T-helper 2 cell (primary cell): Measurements from ENCODE around the gene MCF2L.
A peak's percentile ranks its signal among the peaks of the same experiment; 100 is the strongest.

ENCODE experiments used
- DNase-seq, 5 experiments: peaks; one replicate each; pipeline versions ENCODE4 v3.0.0 to v3.0.0-alpha.2; 2012 to 2022

MCF2L gene

DNA sequence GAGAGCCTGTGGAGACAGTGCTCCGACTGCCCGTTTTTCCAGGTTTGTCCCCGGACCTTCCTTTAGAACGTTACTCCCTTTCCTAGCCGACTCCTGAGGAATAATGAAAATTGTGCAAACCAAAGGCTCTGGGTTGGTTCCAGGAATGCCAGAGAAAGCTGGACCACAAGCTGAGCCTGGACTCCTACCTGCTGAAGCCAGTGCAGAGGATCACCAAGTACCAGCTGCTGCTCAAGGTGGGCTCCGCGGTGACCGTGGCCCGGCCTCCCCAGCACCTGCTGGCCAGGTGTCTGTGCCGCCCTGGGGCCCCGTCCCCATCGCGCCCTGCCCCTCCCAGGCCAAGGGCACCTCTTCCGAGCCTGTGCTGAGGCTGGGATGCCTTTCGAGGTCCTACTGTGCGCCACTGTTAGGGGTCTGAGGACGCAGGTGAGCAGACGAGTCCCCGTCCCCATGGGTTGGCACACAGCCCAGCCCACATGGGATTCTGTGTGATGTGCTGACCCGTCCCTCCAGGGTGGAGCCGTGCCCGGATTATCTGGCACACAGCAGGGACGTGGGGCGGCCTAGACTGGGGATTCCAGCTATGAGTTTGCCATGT is 116.0 kb downstream of the MCF2L start:
- no peak for DNase-seq

DNA sequence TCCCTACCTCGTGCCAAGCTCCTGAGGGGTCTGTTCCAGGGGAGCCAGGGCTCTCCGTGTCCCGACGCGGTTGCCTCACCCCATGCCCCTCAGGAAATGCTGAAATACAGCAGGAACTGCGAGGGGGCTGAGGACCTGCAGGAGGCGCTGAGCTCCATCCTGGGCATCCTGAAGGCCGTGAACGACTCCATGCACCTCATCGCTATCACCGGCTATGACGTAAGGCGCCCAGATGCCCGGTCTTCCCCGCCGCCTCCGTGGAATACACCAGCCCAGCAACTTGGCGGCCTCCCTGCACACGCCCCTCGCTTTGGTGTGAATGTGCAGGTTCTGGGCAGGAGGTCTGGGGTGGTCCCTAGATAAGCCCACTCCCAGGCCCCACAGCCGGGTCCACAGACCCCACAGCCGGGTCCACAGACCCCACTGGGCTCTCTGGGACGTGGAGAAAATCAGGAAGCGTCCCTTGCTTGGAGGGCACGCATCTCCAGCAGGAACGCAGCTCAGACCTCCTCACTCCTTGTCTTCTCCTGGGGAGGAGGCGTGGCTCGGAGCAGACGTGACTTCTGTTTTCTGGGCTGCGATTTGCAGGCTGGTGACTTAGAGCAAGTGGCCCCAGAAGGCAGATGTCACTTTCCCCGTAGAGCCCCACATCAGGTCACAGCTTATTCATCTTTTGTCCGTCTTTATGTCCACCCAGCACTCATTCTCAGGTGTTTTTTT is 117.2 kb downstream of the MCF2L start:
- DNase-seq = no peak

DNA sequence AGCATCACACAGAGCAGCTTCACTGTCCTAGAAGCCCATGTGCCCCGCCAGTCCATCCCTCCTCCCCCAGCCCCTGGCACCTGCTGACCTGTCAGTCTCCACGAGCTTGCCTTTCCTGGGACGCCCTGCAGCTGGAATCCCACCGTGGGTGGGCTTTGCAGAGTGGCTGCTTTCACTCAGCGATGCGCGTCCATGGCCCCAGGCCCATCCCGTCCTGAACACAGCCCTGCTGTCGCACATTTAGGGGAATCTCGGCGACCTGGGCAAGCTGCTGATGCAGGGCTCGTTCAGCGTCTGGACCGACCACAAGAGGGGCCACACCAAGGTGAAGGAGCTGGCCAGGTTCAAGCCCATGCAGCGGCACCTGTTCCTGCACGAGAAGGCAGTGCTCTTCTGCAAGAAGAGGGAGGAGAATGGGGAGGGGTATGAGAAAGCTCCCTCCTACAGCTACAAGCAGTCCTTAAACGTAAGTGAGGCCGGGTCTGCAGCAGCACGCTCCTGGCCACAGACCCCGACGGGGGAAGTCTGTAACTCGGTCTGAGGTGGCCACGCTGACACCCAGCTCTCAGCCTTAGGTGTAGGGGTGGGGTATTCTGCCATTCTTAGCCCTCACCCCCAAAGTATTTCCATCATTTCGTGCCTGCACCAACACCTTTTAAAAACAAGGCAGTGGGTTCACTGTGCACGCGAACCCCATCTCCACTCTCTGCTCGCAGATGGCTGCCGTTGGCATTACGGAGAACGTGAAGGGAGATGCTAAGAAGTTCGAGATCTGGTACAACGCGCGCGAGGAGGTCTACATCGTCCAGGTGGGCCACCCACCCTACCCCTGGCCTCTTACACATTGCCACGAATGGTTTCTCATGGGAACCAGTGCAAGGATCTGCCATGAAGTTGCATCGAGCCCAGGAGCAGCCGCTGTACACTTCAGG is 118.2 kb downstream of the MCF2L start:
- peak in 1 of 5 experiments; percentile 2 for DNase-seq

DNA sequence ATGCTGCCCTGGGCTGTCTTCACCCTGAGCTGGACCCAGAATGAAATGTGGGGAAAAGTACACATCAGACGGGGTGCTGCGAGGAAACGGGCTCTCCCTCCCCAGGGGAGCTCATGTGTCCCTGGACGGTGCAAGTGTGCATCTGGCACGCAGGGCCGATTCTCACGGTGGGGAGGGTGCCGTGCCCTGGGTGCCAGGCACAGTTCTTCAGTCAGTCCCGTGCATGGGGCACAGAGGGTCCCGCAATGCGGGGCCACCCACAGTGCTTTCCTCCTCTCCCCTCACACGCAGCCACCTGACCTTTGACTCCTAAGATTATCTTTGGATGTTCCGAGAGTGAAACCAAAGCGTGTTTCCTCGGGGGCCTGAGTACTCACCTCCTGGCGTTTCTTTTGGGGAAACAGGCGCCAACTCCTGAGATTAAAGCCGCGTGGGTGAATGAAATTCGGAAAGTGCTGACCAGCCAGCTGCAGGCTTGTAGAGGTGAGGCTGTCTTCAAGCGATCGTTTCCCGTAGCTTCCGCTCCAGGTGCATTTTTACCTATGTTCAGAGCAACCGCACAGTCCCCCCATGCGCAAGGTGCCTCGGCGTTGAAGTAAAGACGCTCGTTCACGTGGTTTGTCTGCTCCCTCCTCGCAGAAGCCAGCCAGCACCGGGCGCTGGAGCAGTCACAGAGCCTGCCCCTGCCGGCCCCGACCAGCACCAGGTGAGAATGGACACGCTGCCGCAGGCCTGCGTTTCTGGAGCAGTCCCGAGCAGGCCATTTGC is 119.1 kb downstream of the MCF2L start:
- DNase-seq = peak in 1 of 5 experiments; percentile 6

DNA sequence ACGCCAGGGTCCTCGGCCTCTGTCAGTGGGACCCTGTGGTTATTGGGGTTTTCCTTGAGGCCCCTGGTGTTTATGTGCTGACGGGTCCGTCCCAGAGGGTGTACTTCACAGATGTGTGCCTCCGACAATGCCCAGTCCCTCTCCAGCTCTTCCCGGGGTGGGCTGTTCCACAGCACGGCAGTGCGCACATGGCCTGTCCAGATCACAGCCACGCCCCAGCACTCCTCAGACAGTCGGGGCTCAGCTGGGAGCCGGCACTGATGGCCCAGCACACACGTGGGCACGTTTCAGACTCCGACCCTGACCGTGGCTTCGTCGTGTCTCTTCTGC is 119.6 kb downstream of the MCF2L start:
- DNase-seq = no peak

DNA sequence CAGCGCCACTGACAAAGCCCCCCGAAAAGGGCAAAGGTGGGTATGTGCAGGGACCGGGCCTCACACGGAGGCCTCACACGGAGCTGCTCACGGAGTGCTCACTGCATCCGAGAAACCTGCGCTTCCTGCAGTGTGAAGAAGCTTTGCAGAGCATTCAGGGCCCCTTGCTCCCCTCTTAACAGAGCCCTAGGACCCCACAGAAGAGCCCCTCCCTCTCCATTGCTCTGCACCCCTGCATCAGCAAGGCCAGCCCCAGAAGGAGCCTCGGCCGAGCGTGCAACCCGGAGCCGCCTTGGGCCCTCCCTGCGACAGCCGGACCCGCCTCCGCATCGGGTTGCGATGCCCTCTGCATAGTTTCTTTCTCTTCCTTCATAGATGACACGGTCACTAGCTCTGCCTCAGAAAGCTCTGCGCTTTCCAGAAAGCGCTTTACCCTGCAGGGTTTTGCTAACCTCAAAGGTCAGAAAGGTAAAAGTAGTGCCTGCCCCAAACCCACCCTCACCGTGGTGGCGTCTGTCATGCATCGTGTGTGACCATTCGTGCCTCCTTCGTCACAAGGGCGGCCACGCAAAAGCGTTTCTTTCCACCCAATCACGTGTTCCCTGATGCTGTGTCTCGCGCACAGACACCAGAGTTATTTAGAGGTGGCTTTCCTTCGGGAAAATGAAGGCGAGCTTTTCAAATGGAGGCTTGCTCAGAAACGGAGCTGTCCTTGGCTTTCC is 120.8 kb downstream of the MCF2L start:
- no peak for DNase-seq

DNA sequence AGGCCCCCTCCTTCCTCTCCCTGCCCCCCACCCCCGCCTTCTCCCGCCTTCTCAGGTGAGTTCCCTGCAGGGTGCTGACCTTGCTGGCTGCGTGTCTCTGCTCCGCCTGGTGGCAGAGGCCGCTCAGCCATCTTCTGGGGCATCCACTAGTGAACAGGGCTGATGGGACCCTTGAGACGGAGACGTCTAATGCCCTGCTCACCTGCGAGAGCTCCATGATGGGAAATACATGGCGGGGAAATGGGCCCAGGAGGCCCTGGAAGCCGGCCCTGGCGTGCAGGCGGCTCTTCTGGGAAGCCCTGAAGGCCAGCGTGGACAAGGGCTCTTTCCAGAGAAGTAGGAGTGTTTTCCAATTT is 121.4 kb downstream of the MCF2L start:
- DNase-seq = no peak

DNA sequence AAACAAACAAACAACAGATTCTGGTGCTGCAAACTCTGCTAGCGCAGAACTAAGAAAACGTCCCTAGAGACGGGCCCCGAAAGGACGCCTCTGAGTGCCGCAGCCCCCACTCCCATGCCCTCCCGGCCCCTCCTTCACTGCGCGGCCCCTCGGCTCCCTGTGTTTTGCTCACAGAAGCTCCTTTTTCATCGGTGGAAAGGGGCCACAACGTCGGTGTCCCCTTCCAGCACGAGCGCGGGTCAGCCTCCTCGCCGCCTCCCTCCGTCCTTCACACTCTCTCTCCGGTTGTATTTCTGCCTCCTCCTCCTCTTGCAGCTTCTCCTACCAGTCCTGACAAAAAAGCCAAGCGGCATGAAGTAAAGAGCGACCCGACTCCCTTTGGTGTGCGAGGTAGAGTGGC is 121.8 kb downstream of the MCF2L start:
- DNase-seq = peak in 1 of 5 experiments; percentile 5

DNA sequence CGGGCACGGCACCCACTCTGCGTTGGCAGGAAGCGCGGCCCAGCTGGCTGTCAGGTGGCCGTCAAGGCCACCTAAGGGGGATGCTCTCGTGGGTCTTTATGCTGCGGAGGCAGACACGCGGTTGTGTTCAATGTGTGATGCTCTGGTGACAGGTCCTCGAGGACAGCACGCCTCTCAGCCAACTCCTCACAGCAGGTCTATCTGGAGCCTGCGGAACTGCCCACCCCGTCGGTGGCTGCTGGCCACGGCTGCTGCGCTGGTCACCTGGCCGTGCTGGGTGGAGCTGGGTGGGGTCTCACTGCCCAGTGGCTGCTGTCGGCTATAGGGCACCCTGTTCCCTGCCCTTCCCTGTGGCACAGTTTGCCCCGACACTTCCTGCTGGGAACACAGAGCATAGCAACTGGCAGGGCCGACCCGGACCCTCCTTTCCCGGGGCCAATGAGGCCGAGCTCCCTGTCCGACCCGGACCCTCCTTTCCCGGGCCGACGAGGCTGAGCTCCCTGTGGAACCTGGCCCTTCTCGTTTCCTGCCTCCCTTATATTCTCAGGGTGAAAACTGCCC is 122.3 kb downstream of the MCF2L start:
- peak in 1 of 5 experiments; percentile 7 for DNase-seq

DNA sequence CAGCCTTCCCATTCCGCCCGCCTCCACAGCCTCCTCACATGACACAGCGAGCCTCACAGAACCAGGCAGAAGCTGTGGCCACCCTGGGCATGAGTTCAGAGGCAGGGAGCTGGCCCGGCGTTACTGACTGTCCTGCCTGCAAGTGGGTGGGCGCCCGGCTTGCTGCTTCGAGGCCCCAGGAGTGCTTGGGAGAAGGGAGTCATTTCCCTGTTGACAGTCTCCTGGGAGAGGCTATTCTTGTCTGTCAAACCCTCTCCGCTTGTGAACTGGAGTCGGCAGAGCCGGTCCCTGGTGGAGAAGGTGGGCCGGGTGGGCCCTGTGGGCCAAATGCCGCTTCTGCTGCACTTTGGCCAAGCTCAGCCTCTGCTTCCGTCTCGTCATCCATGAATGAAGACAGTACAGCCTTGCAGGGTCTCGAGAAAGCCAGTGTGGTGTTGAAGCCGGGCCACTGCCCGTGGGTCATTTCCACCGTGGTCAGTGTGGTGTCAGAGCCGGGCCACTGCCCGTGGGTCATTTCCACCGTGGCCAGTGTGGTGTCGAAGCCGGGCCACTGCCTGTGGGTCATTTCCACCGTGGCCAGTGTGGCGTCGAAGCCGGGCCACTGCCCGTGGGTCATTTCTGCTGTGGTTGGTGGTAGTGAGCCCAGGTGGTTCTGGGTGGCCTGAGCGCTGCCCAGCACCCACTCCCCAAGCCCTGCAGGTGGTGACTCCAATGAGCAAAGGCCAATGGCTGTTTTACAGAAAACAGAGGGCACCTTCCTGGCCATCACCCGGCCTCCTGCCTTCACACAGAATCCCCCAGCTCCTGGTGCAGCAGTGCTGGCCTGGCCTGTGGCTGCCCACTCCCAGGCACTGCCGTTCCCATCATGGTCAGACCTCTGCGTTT is 123.1 kb downstream of the MCF2L start:
- peak in 1 of 5 experiments; percentile 2 for DNase-seq

DNA sequence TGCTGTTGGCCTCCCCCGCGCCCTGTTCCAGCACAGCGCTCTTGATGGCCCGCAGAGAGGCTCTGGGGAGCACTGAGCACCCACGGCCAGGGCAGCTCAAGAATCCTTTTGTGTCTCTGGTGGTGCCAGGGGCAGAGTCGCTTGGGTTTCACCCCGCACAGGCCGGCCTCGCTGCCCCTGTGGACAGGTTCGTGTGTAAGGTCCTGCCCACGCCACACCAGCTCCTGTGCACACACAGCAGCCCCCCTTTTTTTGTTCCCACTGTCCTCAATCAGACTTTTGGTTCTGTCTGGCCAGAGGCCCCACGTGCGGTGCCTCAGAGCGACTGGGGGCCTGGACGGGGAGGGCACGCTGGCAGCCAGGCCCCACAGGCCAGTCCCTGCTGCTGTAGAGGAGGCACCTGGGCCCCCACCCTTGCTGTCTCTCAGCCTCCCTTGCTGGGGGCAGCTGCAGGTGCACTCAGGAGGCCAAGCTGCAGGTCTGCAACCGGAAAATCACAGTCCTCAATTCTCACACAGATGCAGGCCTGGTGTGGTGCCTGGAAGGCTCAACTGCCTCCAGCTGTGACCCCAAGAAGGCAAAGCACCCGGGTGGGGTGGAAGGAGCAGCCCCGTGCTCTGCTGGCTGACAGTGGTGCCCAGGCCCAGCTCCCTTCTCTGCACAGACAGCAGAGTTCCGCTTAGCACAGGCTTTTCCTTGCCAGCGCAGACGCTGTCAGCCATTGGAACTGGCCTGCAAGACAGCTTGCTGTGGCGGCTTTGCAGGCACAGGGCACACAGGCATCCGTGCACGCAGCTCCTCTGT is 124.0 kb downstream of the MCF2L start:
- DNase-seq = peak in 1 of 5 experiments; percentile 6

DNA sequence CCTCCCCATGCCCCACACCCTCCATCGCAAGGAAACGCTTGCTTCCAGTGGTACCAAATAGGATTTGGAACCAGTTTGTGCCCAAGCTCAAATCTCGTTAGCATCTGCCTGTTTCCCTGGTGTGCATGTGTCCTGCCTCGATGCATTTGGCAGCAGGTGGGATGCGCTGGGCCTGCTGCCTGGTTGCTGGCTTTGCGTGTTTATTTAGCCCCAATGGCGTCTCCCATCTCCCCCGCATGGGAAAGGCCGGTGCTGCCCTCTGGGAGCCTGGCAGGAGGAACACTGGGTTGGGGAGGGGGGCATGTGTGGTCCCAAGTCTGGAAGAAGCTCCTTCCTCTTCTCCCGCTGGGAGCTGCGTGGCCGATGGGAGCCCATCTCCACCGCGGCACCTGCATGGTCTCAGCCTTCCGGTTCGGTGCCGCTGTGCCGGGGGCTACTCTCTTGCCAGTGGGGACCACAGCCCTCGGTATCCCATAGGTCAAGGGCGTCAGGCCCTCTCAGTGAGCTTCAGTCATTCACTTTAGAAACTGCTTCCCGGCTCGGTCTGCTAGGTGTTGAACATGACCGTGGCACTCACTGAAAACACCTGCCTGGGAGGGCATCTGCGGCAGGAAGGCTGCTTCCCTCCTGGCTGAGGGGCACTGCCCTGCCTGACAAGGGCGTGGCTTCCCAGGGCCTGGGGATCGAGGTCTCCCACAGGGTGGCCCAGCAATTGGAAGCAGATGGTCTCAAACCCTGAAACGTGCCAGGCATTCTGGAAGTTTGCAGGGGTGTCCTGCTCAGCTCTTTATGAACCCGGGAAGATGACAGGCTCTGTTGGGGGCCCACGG is 124.8 kb downstream of the MCF2L start:
- DNase-seq = no peak

DNA sequence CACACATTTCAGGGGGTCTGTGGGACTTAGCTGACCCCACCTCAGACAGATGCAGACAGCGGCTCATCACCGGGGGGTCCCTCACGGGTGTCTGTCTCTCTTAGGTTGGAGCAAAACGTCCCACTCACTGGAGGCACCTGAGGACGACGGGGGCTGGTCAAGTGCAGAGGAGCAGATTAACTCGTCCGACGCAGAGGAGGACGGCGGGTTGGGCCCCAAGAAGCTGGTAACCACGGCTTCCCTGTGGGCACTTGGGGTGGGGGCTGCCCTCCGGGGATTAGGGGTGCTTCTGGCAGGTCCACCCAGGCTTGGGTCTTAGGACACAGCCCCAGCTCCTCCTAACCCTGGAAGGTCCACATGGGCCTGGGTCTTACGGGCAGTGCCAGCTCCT is 125.4 kb downstream of the MCF2L start:
- DNase-seq = no peak

DNA sequence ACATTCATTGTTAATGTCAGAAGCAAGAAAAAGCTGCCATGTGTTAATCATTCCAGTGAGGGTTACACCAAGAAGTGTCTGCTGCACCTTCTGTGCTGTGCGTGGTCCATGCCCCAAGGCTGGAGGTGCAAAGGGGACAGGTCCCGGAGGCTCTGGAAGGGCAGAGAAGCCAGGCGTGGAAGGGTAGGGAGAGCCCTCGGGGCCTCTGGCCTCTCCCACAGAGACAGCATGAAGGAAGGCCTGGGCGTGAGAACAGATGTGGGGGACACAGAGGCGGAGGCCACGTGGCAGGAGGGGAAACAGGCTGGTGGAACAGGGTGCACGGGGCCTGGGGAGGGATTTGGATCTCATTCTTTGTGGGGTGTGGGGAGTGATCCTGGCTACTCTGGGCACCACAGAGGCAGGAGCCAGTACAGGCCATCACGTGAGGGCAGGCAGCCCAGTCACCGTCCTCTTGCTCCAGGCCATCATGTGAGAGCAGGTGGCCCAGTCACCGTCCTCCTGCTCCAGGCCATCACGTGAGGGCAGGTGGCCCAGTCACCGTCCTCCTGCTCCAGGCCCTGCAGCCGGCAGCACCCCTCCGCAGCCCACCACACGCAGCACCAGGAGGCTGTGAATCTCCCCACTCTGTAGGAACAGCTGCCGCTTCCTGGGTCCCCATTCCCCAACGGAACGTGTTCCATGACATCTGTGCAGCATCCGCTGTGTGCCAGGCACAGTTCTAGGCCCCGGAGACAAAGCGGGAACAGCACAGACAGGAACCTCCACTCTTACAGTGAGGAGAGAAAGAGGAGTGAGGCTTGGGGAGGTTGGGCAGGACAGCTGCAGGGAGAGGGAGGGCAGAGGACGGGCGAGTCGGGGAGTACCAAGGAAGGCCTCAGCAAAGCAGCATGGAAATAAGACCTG is 126.4 kb downstream of the MCF2L start:
- no peak for DNase-seq

DNA sequence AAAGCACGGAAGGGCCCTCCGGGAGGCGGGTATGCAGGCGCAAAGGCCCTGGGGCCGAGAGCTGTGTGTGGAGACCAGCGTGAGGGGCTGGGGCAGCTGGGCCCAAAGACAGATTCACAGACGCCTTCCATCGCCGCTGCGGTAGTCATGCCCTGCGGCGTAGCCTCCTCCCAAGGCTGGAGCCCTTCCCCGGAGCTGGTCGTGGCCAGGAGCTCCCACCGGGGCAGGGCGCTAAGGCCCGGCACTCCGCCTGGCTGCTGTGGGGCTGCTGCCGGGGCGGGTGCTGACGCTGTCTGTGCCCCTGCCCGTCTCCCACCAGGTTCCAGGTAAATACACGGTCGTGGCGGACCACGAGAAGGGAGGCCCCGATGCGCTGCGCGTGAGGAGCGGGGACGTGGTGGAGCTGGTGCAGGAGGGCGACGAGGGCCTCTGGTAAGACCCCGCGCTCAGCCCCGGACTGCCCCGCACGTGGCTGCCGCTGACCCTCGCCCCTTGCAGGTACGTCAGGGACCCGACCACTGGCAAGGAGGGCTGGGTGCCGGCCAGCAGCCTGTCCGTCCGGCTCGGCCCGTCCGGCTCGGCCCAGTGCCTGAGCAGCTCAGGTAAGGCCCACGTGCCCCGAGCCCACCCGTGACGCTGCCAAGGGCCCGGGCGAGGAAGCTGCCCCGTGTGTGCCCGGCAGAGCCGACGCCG is 127.2 kb downstream of the MCF2L start:
- no peak for DNase-seq

DNA sequence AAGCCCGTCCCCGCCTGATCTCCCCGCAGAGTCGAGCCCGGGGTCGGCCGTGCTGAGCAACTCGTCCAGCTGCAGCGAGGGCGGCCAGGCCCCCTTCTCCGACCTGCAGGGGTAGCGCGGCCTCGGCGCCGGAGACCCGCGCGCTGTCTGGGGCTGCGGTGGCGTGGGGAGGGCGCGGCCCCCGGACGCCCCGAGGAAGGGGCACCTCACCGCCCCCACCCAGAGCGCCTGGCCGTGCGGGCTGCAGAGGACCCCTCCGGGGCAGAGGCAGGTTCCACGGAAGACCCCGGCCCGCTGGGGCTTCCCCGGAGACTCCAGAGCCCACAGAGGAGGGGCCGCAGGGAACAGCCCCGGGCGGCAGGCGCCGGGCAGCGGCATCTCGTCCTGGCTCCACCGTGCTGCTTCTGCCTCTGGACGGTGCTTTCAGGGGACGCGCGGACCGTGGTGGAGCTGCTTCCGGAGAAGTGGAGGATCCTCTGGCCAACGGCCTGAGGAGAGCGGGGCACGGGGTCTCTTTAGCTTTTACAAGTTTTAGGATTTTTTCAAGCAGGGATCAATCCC is 127.8 kb downstream of the MCF2L start:
- no peak for DNase-seq

DNA sequence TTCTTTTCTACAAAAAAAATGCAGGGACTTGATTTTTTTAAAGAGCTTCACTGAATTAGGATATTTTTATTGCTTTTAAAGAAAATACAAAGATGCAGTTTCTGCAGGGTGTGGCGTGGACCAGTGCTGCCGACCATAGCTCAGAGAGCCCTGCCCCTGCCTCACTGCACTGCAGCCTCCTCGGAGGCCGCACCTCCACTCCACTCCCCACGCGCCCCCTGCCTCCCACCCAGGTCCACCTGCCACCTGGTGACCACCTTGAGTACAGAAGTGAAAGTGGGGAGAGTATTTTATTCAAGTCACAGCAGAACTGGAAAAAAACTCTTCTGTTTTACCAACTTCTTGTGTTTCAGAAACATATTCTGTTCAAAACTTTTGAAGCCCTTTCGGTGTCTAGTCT is 128.6 kb downstream of the MCF2L start:
- DNase-seq = no peak
